ENCODE results near the gene GTF3C2. TPM values are rescaled to one million over a fixed set of nuclear protein-coding genes. Genes with fewer than 3 reads are reported as not detected.

Gene GTF3C2
- polyA plus RNA-seq, 2 of the 4 experiments (the other 2 are of a cell fraction): 75.4 to 101 TPM

- CTCF ChIA-PET: interaction anchor here (1.2 to 20.5 kb wide), 5 partner anchors 8 to 196 kb away, joined by 3 to 394 read pairs (median 124); partner anchors contain the start of genes DNAJC5G, SLC30A3 and TRIM54
- Histone ChIP-seq H3K9me3 (no peaks in the 10 kb centered on the region), H3K4me3 (no peak overlapping the region), H3K4me1 (peaks cover 36% of the 10 kb centered on the region), H3K27ac (no peak overlapping the region; a peak in 1 of 6 replicates), H3K4me2 (no peak overlapping the region)
- TF ChIP-seq FOSB (CRISPR knock-in tag; IDR thresholded peaks at IDR 0.05) (no peak), JUN (IDR thresholded peaks at IDR 0.05) (no peak)
- no peak for FAIRE-seq
- POLR2A ChIA-PET: interaction anchor here (0.9 kb wide), 1 partner anchor 11 kb away, joined by 5 read pairs; no protein-coding TSS in a partner anchor
- DNase-seq (ENCODE audit: low read depth in 1 of 2, low spot score in 1 of 2): no peak
- 78% methylated on average over 8 of the region's 8 CpGs for WGBS (ENCODE audit: missing lambda C conversion rate)
- no peak for ATAC-seq
Measured at GRCh38 chr2:27294928-27295327, 61.6 kb downstream of the GTF3C2 start.

GRCh38 chr2:27291865-27292264 lies 64.7 kb downstream of the GTF3C2 start:
- peak overlapping the region; percentile 19 to 49; a peak in 4 of 6 replicates for H3K27ac ChIP-seq
- TF ChIP-seq CTCF (IDR thresholded peaks at IDR 0.05) (peak; percentile 36), RAD21 (conservative IDR thresholded peaks at IDR 0.05 in 1 of 2, IDR thresholded peaks at IDR 0.05 in 1 of 2) (peak; percentile 57 to 68), CHD4 (IDR thresholded peaks at IDR 0.05; ENCODE audit: borderline replicate concordance) (no peak)
- ChIA-PET POLR2A (no interaction called here), CTCF (interaction anchor here (0.8 to 20.5 kb wide), 20 partner anchors 11 to 330 kb away, joined by 3 to 394 read pairs (median 4); partner anchors contain the start of genes DNAJC5G, MPV17, SLC30A3 and TRIM54)
- FAIRE-seq (no peak), DNase-seq (ENCODE audit: low read depth in 1 of 2, low spot score in 1 of 2) (peak; percentile 36 to 66), ATAC-seq (peak; percentile 77 to 79)
- H3K9me3 ChIP-seq: no peaks in the 10 kb centered on the region
- H3K4me2 ChIP-seq: peak overlapping the region; percentile 54; the same call in 2 of the 3 replicates
- WGBS (ENCODE audit: missing lambda C conversion rate): 80% methylated on average over 6 of the region's 6 CpGs
- peaks cover 36% of the 10 kb centered on the region for H3K4me1 ChIP-seq
- no peak overlapping the region for H3K4me3 ChIP-seq

GRCh38 chr2:27290549-27290948 lies 66.0 kb downstream of the GTF3C2 start:
- CTCF ChIA-PET: interaction anchor here (0.6 to 20.5 kb wide), 9 partner anchors 8 to 329 kb away, joined by 3 to 394 read pairs (median 13); partner anchors contain the start of genes DNAJC5G, SLC30A3 and TRIM54
- POLR2A ChIA-PET: no interaction called here

More at GRCh38 chr2:27290549-27290948, 66.0 kb downstream of the GTF3C2 start:
- Histone ChIP-seq H3K27ac (no peak overlapping the region), H3K4me2 (no peak overlapping the region), H3K9me3 (no peaks in the 10 kb centered on the region), H3K4me3 (no peak overlapping the region), H3K4me1 (peaks cover 36% of the 10 kb centered on the region)
- FAIRE-seq (no peak), ATAC-seq (no peak), DNase-seq (ENCODE audit: low read depth in 1 of 2, low spot score in 1 of 2) (no peak)
- TF ChIP-seq NPAS2 (CRISPR knock-in tag; IDR thresholded peaks at IDR 0.05; ENCODE audit: borderline replicate concordance) (no peak), ZFP36 (IDR thresholded peaks at IDR 0.05; ENCODE audit: borderline replicate concordance, partially characterized antibody) (no peak), FOSB (CRISPR knock-in tag; IDR thresholded peaks at IDR 0.05) (no peak), BHLHE40 (IDR thresholded peaks at IDR 0.05; ENCODE audit: low read depth, low read length) (no peak), CBX2 (IDR thresholded peaks at IDR 0.05; ENCODE audit: borderline replicate concordance, low read depth) (no peak), RFX5 (IDR thresholded peaks at IDR 0.05) (no peak), CHD4 (IDR thresholded peaks at IDR 0.05; ENCODE audit: borderline replicate concordance) (no peak), TFCP2L1 (CRISPR knock-in tag; IDR thresholded peaks at IDR 0.05) (no peak), SMC3 (IDR thresholded peaks at IDR 0.05) (no peak), REST (IDR thresholded peaks at IDR 0.05) (no peak), CHD2 (IDR thresholded peaks at IDR 0.05; ENCODE audit: low read length, partially characterized antibody) (no peak), PHF8 (IDR thresholded peaks at IDR 0.05; ENCODE audit: borderline replicate concordance, low read depth) (no peak), RARB (CRISPR knock-in tag; IDR thresholded peaks at IDR 0.05) (no peak), NFE2L2 (conservative IDR thresholded peaks at IDR 0.05; ENCODE audit: low read length) (no peak), RAD21 (conservative IDR thresholded peaks at IDR 0.05 in 1 of 2, IDR thresholded peaks at IDR 0.05 in 1 of 2) (no peak), ZNF302 (CRISPR knock-in tag; IDR thresholded peaks at IDR 0.05) (no peak), CTCF (IDR thresholded peaks at IDR 0.05) (no peak), ZC3H11A (IDR thresholded peaks at IDR 0.05) (no peak), POLR2A (IDR thresholded peaks at IDR 0.05; ENCODE audit: low read length) (no peak)
- WGBS (ENCODE audit: missing lambda C conversion rate): 96% methylated on average over 5 of the region's 5 CpGs

All from A549 (cell line).